HG03066 (cell line): ENCODE data around the gene PRICKLE2.

Experiments
- ATAC-seq: cut with Tn5 transposase; IDR thresholded peaks from one replicate; pipeline ENCODE4 v1.9.1; 2021; ENCODE audit warnings: low read depth; ENCODE audit not compliant: unreplicated experiment

The PRICKLE2 gene

DNA sequence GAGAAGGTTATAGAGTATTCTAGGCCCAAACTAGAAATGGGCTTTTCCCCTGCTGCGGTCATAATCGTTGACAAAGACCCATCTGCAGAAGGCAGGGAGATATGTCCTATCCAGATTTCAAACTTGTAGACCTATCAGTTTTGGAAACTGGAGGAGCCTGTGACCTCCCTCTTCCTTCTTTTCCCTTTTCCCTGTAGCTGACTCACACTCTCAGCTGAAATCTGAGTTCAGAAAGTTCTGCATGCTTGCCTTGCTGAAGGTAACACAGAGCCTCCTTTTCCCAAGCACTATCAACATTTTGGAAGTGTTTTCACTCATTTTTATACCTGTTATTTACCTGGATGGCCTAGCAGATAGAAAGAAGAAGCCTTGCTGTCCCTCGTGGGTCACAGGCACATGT lies 142.9 kb downstream of the PRICKLE2 start:
- no peak for ATAC-seq

DNA sequence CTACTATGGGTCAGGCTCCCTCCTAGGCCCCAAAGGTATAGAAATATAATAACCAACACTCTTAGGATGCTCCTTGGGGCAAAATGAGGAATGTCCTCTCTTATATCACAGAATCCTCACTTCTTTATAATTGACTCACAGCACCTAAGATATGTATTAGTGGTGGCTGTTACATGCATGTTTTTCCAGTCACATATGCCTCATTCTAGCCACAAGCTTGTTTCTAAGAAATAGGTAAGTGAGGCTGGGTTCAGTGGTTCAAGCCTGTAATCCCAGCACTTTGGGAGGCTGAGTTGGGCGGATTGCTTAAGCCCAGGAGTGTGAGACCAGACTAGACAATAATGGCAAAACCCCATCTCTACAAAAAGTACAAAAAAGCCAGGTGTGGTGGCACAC lies 144.0 kb downstream of the PRICKLE2 start:
- no peak for ATAC-seq

DNA sequence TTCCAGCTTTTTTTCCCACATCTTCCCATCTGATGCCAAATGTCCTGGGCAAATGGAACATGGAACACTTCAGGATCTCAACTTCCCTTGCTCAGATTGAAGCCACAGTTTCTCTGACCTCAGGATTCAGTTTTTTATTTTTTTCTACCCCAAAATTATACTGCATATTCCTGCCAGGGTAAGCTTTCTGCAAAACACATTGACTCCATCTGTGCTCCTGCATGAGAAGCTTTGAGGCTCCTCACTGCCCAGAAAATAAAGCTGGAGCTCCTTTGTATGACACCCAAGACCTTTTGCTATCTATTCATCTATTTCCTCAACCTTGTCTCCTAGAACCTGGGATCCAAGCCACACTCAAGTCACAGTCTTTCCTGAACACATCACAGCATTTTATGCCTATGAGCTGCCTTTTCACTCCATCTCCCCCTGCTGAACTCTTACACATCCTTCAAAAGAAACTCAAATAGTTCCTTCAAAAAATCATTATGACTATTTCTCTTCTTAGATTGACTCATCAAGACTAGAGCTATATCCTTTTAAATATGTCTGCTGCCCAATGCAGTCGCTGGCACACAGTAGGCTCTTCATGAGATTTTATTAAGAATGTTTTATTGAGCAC lies 144.5 kb downstream of the PRICKLE2 start:
- ATAC-seq: no peak

DNA sequence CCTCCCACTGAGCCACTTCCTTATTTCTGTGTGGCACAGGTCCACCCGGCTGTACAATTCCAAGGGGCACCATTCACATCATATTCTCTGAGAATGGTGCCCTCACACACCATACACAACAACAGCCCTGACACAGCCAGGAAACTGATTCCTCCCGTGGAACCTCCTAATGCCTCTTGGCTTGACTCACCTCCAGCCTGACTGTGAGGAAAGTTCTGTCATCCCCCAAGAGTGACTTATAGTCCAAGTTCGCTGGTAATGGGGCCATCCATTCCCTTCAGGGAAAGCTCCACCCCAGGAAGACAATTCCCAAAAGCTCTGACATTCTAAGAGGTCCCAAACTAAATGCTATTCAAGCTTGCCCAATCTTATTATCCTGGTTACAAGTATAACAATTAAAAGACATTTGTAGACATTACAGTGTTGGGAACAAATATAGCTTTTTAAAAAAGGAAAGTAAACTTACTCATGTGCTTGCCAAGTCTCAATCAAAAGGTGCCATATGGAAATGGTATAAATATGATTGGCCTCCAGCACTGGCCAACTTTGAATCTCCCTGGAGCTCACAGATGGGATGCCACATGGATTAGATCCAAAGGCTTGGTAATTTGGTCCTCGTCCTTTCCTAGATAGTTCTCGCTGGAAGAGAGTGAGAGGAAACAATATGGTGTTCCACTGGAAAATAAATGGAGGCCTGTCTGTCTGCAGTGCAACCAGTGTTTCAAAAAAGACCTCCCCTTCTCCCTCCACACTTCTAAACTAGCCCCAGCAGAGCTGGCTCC lies 145.7 kb downstream of the PRICKLE2 start:
- ATAC-seq: no peak

DNA sequence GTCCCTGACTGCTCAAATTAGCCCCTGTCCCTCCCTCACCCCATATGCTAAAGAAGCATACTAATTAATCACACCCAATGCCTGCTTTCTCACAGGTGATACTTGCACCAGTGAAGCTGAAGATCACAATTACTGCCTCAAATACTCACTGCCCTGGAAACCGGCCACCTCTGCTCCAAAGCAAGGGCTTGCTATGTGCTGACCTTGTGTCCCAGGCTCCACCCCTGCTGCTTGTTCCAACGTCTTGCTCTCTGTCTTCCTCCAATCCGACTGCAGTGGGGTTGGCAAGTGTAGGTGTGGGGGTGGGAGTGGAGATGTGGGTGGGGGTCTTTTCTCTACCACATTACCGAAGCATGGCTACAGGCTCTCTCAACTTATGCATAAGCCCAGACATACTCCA lies 146.3 kb downstream of the PRICKLE2 start:
- no peak for ATAC-seq

DNA sequence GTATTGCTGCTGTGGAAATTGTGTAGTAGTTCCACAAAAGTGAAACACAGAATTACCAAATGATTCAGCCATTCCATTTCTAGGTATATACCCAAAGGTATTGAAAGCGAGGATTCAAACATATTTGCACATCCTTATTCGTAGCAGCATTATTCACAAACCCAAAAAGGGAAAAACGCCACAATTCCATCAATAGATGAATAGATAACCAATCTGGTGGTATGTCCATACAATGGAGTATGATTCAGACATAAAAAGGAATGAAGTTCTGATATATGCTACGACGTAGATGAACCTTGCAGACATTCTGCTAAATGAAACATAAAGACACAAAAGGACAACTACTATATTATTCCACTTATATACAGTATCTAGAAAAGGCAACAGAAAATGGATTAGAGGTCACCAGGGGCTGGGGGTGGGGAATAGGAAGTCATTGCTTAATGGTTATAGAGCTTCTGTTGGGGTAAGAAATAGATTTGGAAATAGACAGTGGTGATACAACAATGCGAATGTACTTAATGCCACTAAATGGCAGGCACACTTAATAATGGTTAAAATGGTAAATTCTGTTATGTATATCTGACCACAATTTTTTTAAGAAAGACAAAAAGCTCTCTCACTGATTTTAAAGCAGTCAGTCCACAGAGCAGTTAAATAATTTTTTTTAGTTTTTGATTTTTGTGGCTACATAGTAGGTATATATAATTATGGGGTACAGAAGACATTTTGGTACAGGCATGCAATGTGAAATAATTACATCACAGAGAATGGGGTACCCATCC lies 150.2 kb downstream of the PRICKLE2 start:
- no peak for ATAC-seq

DNA sequence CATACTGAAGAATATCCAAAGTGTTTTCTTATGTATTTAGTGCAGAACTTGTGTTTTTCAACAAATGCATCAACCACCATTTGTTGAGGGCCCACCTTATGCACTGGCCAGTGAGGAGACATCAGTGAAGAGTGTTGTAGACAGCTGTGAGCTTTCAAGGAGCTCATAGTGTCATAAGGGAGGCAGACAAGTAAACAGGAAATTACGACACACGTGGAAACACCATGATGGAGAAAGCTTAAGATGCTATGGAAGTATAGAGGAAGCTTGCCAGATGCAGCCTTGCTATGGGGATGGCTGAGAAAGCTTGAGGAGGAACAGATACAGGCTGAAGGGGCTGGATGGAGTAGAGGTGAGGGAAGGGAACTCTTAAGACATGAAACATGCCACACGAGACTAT lies 151.2 kb downstream of the PRICKLE2 start:
- no peak for ATAC-seq

DNA sequence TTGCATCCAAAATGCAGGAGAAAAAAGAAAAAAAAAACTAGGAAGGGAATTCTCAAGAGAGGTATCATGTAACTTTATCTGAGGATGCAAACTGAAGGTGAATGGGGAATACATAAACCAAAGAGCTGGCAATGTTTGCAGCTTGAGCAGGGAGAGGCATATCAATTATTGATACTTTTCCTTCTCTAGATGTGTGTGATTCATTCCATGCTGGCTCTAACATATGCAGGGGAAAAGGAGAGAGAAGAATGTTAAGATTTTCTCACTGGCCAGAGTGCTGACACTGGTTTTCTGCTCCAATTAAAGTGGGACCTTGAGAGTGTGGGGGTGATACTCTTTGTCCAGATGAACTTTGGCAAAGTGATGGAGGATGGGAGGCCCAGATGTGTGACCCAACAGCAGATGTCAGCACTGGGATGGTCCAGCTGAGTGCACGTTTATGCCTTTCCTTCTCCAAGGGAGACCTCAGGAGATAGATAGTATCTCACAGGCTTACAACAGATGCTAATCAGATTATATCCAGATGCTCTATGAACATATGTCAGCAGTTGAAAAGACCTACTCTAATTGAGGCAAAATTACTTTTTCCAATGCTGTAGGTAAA lies 152.0 kb downstream of the PRICKLE2 start:
- ATAC-seq: no peak

DNA sequence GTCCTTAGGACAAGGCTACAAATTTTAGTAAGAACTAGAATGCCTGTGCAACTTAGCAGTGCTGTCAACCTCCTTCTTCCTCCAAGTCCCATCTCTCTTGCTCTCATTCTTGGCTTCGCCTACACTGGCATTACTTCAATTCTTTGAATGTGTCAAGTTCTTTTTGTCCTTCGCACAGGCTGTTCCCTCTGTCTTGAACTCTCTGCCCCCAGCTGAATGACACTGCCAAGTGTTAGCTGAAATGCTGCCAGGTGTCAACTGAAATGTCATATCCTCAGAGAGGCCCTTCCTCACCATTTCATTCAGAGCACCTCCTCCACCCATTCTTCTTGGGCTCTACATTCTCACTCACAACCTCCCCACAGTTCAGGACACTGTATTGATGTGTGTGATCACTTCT lies 153.1 kb downstream of the PRICKLE2 start:
- no peak for ATAC-seq

DNA sequence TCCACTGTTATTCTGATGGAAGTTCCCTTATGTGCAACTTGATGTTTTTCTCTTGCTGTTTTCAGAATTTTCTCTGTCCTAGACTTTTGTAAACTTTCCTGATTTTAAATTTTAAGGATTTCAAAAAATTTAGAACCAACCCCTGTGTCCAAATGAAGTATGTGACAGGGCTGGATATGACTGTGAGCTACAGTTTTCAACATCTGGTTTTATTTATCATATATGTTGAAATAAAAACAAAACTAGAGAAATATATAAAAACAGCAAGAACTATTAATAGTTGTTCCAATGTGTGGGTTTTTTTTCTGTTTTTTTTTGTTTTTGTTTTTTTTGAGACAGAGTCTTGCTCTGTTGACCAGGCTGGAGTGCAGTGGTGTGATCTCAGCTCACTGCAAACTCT lies 154.6 kb downstream of the PRICKLE2 start:
- no peak for ATAC-seq

DNA sequence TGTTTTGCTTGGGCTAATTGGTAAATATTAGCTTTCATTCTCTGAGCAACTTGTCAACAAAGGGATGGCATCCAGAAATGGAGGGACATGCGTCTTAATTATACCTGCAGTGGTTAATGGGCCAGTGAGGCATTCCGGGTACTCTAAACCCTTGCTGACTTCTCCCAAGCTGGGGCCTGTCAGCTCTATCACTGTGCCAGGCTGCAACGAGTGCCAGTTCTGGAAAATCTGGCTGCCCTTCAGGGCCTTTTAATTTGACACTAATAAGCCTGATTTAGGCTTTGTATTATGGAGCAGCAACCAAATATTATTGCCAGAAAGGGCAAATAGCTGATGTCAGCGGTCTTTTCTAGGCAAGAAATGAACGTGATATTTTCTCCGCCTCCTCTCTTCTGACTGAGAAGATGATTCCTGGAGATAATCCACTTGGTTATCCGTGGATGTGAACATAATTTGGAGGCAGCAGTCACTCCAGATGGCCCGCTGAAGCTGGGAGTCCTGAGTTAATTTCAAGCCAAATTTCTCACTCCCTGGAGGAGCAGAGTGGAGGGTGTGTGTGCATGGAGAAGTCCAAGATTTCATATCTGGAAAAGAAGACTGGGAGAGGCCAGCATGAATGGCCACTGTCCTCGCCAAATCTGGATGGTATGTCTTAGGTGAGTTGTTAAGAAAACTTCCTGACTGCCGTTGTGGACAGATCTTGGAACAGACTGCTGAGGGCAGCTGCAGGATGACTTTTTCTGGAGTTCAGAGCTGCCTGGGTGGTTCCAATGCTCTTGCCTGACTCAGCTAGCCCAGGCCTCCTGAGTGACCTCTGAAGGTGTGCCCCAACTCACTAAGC lies 157.5 kb downstream of the PRICKLE2 start:
- no peak for ATAC-seq

DNA sequence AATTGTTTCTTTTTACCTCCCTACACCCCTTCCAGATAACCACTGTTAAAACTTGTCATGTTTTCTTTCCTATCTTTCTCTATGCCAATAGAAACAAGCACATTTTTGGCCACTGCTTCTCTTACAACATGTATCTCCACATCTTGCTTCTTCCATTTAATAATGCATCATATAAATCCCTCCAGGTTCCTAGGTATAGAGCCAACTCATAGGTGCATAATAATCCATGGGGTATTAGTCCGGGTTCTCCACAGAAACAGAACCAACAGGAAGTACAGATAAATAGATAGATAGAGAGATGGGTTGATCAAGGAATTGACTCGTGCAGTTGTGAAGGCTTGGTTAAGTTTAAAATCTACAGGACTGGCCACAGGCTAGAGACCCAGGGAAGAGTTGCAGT lies 160.5 kb downstream of the PRICKLE2 start:
- no peak for ATAC-seq

DNA sequence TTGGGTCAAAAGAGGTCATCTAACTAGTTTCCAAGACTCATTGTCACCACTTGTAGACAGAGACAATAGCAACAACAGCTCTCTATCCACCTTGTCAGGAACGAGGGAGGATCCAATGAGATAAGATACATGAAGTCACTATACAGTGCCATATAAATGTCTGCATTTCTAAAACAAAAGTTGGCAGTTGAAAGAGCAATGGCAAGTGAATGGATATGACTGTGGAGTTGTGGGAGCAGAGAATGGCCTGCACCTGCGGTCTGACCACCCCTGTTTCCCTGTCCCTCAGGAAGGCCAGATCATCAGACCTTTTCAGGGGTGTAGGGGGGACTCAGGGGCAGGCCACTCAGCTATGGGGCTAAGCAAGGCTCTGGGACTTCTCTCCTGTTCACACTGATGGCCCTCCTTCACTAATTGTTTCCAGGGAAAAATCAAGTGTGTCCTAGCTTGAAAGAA lies 161.3 kb downstream of the PRICKLE2 start:
- ATAC-seq: no peak

DNA sequence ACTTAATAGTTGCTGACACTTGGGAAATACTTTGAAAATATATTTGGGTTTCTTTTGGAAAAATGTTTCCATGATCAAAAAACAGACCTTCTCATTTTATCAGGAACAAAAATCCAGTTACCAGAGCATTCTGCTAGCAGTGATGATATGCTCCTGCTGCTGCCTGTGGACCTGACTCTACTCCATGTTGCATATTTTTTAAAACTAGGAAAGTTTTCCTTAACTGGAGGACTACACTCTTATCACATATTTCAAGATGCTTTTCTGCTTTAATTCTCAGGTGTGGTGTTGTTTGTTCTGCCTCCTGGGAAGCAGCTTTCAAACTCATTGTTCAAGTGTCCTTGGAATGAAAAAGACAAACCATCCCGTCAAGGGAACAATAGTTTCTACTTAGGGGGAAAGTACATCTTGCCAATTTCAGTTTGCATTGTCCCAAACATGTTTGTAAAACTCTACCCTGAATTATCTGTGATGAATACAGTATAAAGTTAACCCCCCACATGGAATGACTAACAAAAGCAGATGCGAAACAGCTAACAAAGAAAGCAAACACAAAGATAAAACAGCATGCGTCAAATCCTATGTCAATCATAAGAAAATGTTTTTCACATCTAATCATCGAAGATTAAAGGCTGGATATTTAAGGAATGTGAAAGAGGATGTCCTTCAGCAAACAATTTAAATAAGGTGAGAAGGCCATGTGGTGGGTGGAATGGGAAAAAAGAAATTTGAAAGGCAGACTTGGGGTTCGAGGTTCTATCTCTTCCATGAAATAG lies 161.9 kb downstream of the PRICKLE2 start:
- no peak for ATAC-seq

DNA sequence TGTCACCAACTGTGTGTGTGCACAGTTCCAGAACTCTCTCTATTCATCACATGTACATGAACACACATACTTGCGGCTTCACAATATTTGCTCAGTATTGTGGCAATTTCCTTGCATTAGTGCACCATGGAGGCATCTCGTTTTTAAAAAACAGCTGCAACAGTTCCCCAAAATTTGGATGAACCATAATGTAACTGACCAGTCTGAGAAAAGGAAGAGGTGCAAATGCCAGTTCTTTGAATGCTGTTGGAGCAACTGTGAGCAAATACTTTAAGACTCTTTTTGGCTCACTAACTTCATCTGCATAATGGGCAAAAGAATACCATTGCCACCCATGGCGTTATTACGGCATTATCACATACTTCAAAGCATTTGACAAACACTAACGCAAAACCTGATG lies 163.6 kb downstream of the PRICKLE2 start:
- ATAC-seq: no peak

DNA sequence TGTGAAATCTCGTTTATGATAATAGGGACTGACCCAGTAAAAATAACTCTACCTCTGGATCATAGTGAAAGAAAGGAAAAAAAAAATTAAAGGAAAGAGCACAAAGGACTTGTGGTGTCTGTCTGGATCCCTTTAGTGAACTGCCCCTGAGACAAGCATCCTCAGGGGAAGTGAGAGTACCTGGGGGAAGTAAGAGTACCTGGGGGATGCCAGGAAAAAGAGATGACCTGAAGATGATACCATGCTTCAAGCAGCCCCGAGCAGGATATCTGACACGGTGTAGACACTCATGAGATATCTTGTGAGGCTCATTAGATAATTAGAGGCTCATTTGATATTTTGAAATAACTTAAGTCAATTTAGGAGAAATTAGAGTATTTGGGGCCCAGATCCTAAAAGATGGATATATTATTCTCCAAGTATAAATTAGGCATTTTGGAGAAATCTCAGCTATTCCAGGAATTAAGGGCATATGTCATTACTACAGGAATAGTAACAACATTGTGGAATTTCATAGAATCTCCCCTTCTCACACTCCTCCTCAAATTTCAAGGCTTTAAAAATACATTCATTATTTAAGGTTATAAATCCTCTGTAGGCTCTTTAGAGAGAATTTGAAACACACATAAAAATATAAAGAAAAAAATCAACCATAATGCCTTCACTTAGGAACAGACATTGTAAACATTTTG lies 165.6 kb downstream of the PRICKLE2 start:
- ATAC-seq: no peak

DNA sequence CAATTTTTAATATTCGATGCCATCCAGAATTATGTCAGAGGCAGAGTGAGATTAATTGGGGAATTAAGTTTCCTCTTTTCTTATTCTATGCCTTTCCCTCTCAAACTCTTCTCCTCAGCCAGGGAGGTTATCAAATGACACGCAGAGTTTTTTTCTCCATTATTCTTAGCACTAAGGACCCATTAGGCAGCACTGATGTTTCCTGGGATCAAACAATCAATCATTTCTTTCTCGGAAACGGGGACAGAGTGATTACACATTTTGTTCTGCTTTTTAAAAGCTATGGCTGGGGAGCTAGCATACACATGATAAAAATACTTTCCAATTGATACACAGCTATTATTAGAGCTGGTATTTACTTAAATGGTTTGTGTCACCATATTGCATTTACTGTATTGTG lies 166.7 kb downstream of the PRICKLE2 start:
- no peak for ATAC-seq

DNA sequence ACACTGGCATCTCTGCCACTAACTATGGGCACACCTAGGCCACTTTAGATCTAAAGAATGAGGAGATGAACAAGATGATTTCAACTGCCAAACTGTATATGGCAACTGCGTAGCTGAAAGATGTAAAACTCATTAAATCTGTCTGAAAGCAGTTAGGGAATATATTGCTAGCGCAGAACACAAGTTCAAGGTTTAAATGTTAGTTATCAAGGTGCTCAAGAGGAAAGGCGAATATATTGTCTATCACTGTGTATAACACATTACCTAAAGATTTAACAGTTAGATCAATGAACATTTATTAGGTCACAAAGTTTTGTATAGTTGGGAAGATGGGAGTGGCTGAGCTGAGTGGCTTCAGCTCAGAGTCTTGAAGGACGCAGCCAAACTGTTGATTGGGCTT lies 168.0 kb downstream of the PRICKLE2 start:
- no peak for ATAC-seq

DNA sequence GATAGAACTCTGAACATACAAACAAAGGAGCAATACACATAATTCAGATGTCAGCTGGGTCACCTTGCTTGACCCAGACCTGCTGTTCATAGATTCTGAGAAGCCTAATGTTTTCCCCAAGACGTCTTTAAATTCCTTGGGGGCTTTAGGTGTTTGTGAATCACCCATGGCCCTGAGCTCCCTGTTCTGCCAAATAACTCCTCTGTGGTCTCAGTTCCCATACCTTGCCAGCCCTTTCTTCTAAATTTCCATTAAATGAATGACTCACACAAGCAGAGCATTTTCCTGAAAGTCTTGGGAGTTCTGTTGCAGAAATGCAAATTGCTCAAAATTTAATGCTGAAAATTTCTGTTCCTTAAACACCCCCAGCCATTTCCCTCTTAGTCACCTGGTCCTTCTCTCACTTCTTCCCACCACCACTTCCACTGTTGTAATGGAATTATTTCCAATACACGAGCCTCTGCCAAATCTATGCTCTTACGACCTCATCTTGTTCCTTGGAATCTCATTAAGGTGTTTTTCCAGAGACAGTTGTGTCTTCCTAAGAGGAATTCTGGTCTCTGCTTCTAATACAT lies 168.6 kb downstream of the PRICKLE2 start:
- ATAC-seq: no peak
